GM21447 (cell line): ENCODE data around the gene GARNL3.

Experiments used
- ATAC-seq: cut with Tn5 transposase; IDR thresholded peaks from one replicate; pipeline ENCODE4 v1.9.1; 2021; ENCODE audit not compliant: unreplicated experiment

GARNL3 gene

DNA sequence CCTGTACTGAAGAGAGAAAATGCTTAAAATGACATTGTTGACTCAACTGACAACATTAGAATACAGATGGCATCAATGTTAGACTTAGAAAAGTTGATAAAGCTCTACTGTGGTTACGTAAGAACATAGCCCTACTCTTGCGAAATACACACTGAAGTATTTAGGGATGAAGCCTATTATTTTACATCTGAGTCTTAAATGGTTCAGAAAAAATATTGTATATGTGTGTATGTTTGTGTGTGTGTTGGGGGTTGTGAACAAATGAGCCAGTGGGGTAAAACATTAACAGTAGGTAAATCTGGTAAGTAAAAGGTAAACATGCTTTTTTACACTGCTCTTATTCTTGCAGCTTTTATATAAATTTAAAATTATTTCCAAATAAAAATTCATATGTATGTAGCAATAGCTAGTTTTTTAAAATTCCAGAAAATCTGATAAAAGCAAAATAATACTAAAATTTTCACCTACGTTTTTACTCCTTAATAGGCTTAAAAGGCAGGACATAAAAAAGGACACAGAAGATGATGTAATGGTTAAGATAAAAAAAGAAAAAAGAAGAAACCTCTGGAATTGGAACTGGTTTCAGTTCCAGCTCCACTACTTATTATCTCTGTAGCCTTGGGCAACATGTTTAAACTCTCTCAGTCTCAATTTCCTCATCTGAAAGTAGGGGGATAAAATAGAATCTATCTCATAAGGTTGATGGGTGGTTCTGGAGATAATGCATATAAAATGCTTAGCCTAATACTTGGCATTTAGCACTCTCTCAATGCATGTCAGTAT lies 44.3 kb downstream of the GARNL3 start:
- ATAC-seq, result no peak

- no peak for ATAC-seq
These were observed 45.1 kb downstream of the GARNL3 start for GRCh38 chr9:127309715-127310114.

DNA sequence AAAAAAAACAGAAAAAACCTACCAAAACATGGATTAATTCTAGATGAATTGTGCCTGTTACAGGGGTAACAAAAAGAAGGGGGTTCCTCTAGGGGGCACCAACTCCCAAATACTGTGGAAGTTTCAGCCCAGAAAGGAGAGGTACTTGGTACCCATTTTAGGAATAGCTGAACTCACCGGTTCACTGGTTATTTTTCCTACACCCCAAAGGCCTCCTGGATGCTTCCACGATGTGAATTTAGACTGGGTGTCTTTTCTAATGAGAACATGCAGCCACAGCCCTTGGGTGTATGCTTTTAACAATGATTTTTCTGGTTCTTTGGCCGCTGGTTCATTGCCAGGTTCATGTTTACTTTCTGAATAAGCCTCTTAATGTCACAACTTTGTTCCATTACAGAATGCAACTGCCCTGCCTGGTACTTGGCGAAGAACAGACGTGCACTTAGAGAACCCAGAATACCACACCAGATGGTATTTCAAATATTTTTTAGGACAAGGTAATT lies 46.7 kb downstream of the GARNL3 start:
- no peak for ATAC-seq

DNA sequence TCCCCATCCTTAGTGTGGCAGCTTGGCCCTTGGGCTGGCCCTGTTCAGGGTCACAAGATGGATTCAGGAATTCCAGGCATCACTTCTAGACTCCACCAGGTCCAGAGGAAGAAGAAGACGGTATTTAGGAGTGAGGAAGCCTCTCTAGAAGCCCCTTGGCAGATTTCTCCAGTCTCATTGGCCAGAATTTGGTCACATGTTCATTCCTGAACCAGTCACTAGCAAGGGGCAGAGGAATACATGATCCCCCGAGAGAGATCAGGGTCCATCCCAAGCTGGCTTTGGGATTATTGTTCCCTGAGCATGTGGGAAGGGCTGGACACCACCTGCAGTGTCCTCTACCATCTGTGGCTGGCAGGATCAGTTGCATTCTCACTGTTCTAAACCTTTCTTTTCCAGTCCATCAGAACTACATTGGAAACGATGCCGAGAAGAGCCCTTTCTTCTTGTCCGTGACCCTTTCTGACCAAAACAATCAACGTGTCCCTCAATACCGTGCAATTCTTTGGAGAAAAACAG lies 48.5 kb downstream of the GARNL3 start:
- ATAC-seq, result no peak

GRCh38 chr9:127314911-127315310 lies 50.3 kb downstream of the GARNL3 start:
- ATAC-seq, result no peak

- no peak for ATAC-seq
These were observed 52.2 kb downstream of the GARNL3 start for GRCh38 chr9:127316586-127317323.

DNA sequence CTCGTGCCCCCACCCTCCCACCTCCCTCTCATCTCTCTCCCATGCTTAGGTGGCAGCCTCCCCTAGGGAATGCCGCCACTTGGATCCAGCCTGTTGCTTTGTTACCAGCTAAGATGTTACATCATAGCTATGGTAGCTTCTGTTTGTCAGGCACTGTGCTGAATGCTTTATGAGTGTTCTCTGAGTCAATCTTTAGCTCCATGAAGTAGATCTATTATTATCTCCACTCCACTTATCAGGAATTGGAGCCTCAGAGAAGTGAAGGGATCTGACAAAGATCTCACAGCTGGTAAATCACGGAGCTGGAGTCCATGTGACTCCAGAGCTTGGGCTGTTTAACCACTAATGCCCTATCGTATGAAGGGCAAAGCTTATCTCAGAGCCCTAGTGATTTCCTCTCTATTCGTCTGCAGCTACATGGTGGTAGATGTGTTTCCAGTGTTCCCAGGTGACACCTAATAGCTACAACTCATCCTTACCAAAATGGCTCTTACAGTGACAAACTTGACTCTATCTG lies 54.1 kb downstream of the GARNL3 start:
- ATAC-seq, result no peak

GRCh38 chr9:127319366-127320114 lies 55.0 kb downstream of the GARNL3 start:
- no peak for ATAC-seq

DNA sequence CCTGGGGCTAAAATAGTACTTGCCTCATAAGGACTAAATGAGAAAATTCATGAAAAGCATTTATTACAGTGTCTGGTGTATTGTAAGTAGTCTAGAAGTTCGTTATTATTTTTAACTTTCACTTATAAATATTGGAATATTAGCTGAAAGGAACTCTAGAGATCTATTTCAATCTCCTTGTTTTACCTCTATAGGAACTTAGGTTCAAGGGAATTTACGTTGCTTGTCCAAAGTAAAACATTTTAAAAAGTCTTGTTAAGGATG lies 55.5 kb downstream of the GARNL3 start:
- ATAC-seq, result no peak

- no peak for ATAC-seq
These were observed 58.8 kb downstream of the GARNL3 start for GRCh38 chr9:127323393-127323792.

GRCh38 chr9:127330501-127330900 lies 65.9 kb downstream of the GARNL3 start:
- ATAC-seq, result no peak

GRCh38 chr9:127333221-127334064 lies 68.9 kb downstream of the GARNL3 start:
- ATAC-seq, result no peak

- ATAC-seq, result no peak
These were observed 70.2 kb downstream of the GARNL3 start for GRCh38 chr9:127334725-127335124.

DNA sequence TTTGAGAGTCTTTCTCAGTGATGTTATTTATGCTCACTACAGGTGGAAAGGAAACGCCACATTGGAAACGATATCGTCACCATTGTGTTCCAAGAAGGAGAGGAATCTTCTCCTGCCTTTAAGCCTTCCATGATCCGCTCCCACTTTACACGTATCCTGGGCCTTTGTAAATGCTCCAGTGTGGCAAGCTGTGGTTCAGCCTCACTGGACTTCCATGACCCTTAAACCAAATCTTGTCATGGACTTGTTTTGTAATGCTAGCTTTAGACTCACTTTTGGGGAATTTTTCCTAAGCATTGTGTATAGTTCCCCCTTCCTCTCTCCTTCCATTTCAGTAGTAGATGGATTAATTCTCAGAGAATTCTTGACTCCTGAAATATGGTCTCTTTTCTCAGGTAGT lies 71.5 kb downstream of the GARNL3 start:
- no peak for ATAC-seq

GRCh38 chr9:127336506-127337352 lies 72.2 kb downstream of the GARNL3 start:
- no peak for ATAC-seq

GRCh38 chr9:127340721-127341120 lies 76.1 kb downstream of the GARNL3 start:
- no peak for ATAC-seq

GRCh38 chr9:127341152-127341551 lies 76.6 kb downstream of the GARNL3 start:
- no peak for ATAC-seq

- ATAC-seq, result no peak
These were observed 79.9 kb downstream of the GARNL3 start for GRCh38 chr9:127344368-127345000.

DNA sequence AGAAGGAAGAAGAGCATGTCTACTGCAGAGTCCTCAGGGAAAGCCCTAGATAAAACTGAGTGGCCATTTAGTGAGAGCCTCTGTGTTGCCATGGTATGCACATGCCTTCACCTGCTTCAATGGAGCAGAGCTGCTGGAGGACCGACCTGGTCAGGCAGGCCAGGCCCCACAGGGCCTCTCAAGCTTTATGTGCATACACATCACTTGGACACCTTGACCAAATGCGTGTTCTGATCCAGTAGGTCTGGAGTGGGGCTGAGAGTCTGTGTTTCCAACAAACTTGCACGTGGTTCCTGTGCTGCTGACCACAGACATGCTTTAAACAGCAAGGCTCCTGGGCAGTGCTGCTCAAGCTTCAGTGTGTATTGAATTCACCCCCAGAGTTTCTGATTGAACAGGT lies 81.0 kb downstream of the GARNL3 start:
- no peak for ATAC-seq
